PC-3 (cell line): Measurements from ENCODE around the gene TIAM1. TPM values are rescaled to one million over a fixed set of nuclear protein-coding genes. Genes with fewer than 3 reads are reported as not detected.

Experiments used
- ATAC-seq: fragments of 200-7000 bp; cut with Tn5 transposase; 2 replicates; pipeline ENCODE4 v1.9.1; 2020; ENCODE audit warnings: mild to moderate bottlenecking, moderate library complexity
- BruUV-seq: library from RNA; stranded (reverse); fragments of 400-500 nt; replicated peaks from 2 replicates; lab custom pipeline; 2021; lab: Mats Ljungman, UMichigan
- CTCF ChIA-PET: fragments of 300-600 bp; sonication (Branson Sonifier 250); formaldehyde crosslinking; loops from one replicate; lab custom pipeline; 2022; ENCODE audit warnings: antibody characterized with exemption; lab: Charles Lee
- POLR2A ChIA-PET: fragments of 300-600 bp; sonication (Branson Sonifier 250); formaldehyde crosslinking; loops from one replicate; lab custom pipeline; 2022; ENCODE audit warnings: antibody characterized with exemption; ENCODE audit not compliant: unreplicated experiment; lab: Charles Lee
- DNase-seq: peaks from one replicate; pipeline ENCODE4 v3.0.0-alpha.2; 2015
- H2AFZ ChIP-seq: fragments of 300-600 bp; sonication (generic); 2 replicates; pipeline ENCODE4 v1.6.0; 2016; ENCODE audit warnings: antibody characterized with exemption, low read length
- H3F3A ChIP-seq: fragments of 300-600 bp; sonication (generic); one replicate; pipeline ENCODE4 v1.6.0; 2017; ENCODE audit warnings: antibody characterized with exemption, low read length, control low read depth, mild to moderate bottlenecking; ENCODE audit not compliant: unreplicated experiment
- H3K27ac ChIP-seq: fragments of 300-600 bp; sonication (generic); 2 replicates; pipeline ENCODE4 v1.5.1; 2016; ENCODE audit warnings: mild to moderate bottlenecking, low read length
- H3K27me3 ChIP-seq: fragments of 300-600 bp; sonication (generic); 2 replicates; pipeline ENCODE4 v1.6.1; 2016; ENCODE audit warnings: low read length, mixed read lengths
- H3K36me3 ChIP-seq: fragments of 300-600 bp; sonication (generic); 2 replicates; pipeline ENCODE4 v1.6.1; 2016; ENCODE audit warnings: low read depth, mixed run types, low read length, mixed read lengths
- H3K4me1 ChIP-seq: fragments of 300-600 bp; sonication (generic); 2 replicates; pipeline ENCODE4 v1.5.1; 2016; ENCODE audit warnings: low read length; ENCODE audit not compliant: insufficient read depth
- H3K4me2 ChIP-seq: fragments of 300-600 bp; sonication (generic); 2 replicates; pipeline ENCODE4 v1.6.0; 2016; ENCODE audit warnings: low read length
- H3K4me3 ChIP-seq: fragments of 300-600 bp; sonication (generic); 2 replicates; pipeline ENCODE4 v1.5.1; 2016; ENCODE audit warnings: mild to moderate bottlenecking, low read length, mixed read lengths
- H3K79me2 ChIP-seq: fragments of 300-600 bp; sonication (generic); 2 replicates; pipeline ENCODE4 v1.6.1; 2017; ENCODE audit warnings: low read length, mixed read lengths
- H3K9ac ChIP-seq: fragments of 300-600 bp; sonication (generic); 2 replicates; pipeline ENCODE4 v1.6.0; 2016; ENCODE audit warnings: mild to moderate bottlenecking, low read length
- H3K9me2 ChIP-seq: fragments of 300-600 bp; sonication (generic); replicated peaks from 2 replicates; pipeline ENCODE4 v1.6.1; 2016; ENCODE audit warnings: mixed run types, low read length, mixed read lengths
- H3K9me3 ChIP-seq: fragments of 300-600 bp; sonication (generic); 2 replicates; pipeline ENCODE4 v1.6.1; 2016; ENCODE audit warnings: low read length, mixed read lengths
- H4K20me1 ChIP-seq: fragments of 300-600 bp; sonication (generic); 2 replicates; pipeline ENCODE4 v1.6.1; 2016; ENCODE audit warnings: low read length, mixed read lengths
- EZH2 ChIP-seq: fragments of 300-600 bp; sonication (generic); IDR thresholded peaks from one replicate; pipeline ENCODE4 v1.6.1; 2017; ENCODE audit warnings: antibody characterized with exemption, mild to moderate bottlenecking, low read length; ENCODE audit not compliant: unreplicated experiment
- EZH2phosphoT487 ChIP-seq: fragments of 300-600 bp; sonication (generic); IDR thresholded peaks from 2 replicates; pipeline ENCODE4 v1.6.1; 2018; ENCODE audit warnings: mild to moderate bottlenecking, antibody characterized with exemption, low read length, borderline replicate concordance
- intact Hi-C: fragments of 100-400 bp; cut with micrococcal nuclease; formaldehyde crosslinking; loops from 2 replicates; pipeline ENCODE4 v1.9.0; 2023
- total RNA-seq: library from RNA; depleted of rRNA; stranded (reverse); fragments of >200 nt; gene quantifications from 2 replicates; pipeline ENCODE4 v1.2.3, GENCODE V29; 2014
- TF ChIP-seq, protein P1 (sequence below): fragments of 300-600 bp; sonication (generic); conservative IDR thresholded peaks from 2 replicates; pipeline ENCODE4 v1.5.1; 2017; ENCODE audit warnings: antibody characterized with exemption, low read depth, mild to moderate bottlenecking, low read length

The TIAM1 gene
- total RNA-seq, 1 experiment from 2014 or later: 19.1 TPM

DNA sequence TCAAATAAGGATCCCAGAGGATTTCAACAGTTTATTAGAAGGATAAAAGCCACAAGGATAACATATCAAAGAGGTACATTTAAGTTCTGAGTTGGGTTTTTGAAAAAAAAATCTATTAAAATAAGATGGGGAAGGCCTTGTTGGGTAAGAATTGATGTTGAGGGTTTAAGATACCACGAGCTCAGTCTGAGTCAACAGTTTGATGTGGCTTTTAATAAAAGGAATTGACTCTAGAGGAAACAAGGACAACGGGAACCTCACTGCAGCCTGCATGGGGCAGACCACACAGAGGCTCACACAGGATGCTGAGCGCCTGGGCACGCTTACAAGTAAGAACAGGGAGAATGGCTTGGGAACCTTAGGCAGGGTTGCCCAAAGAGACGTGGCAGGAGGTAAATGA lies 107.5 kb downstream of the TIAM1 start:
- BruUV-seq: no TSS peak
- Histone ChIP-seq H3K4me2 (peak overlapping the region; percentile 29), H3F3A (no peaks in the 10 kb centered on the region), H3K27me3 (no peaks in the 10 kb centered on the region), H3K36me3 (peaks cover 5% of the 10 kb centered on the region; the same call in 1 of the 2 replicates), H3K9me3 (no peaks in the 10 kb centered on the region), H3K9me2 (no peaks in the 10 kb centered on the region), H3K27ac (peak overlapping the region; percentile 45), H3K4me1 (peaks cover 18% of the 10 kb centered on the region), H3K9ac (no peak overlapping the region), H3K4me3 (no peak overlapping the region), H3K79me2 (no peaks in the 10 kb centered on the region), H4K20me1 (no peaks in the 10 kb centered on the region), H2AFZ (no peak overlapping the region)
- ATAC-seq (peak; percentile 42), DNase-seq (peak; percentile 33)
- TF ChIP-seq EZH2phosphoT487: no peak
- TF ChIP-seq EZH2: no peak
- TF ChIP-seq, protein P1, sequence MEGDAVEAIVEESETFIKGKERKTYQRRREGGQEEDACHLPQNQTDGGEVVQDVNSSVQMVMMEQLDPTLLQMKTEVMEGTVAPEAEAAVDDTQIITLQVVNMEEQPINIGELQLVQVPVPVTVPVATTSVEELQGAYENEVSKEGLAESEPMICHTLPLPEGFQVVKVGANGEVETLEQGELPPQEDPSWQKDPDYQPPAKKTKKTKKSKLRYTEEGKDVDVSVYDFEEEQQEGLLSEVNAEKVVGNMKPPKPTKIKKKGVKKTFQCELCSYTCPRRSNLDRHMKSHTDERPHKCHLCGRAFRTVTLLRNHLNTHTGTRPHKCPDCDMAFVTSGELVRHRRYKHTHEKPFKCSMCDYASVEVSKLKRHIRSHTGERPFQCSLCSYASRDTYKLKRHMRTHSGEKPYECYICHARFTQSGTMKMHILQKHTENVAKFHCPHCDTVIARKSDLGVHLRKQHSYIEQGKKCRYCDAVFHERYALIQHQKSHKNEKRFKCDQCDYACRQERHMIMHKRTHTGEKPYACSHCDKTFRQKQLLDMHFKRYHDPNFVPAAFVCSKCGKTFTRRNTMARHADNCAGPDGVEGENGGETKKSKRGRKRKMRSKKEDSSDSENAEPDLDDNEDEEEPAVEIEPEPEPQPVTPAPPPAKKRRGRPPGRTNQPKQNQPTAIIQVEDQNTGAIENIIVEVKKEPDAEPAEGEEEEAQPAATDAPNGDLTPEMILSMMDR: no peak
- intact Hi-C loops: no loop called here
- ChIA-PET CTCF (interaction anchor here (0.9 kb wide), 1 partner anchor 111 kb away, joined by 6 read pairs; no protein-coding TSS in a partner anchor), POLR2A (no interaction called here)

GRCh38 chr21:31235671-31236450 lies 108.2 kb downstream of the TIAM1 start:
- ChIA-PET POLR2A (no interaction called here), CTCF (interaction anchor here (0.9 kb wide), 1 partner anchor 112 kb away, joined by 6 read pairs; no protein-coding TSS in a partner anchor)
- H3K9me3 ChIP-seq: no peaks in the 10 kb centered on the region
- H3K36me3 ChIP-seq: peaks cover 5% of the 10 kb centered on the region; the same call in 1 of the 2 replicates
- ATAC-seq (peak; percentile 93), DNase-seq (peak; percentile 84)
- H3K4me3 ChIP-seq: no peak overlapping the region
- no peak overlapping the region for H2AFZ ChIP-seq
- no TSS peak for BruUV-seq
- no peak for TF ChIP-seq EZH2phosphoT487
- TF ChIP-seq EZH2: no peak
- TF ChIP-seq, protein P1: no peak
- peak overlapping the region; percentile 45 for H3K27ac ChIP-seq
- H3K79me2 ChIP-seq: no peaks in the 10 kb centered on the region
- H3F3A ChIP-seq: no peaks in the 10 kb centered on the region
- no peaks in the 10 kb centered on the region for H3K9me2 ChIP-seq
- intact Hi-C loops: no loop called here
- H3K27me3 ChIP-seq: no peaks in the 10 kb centered on the region
- no peaks in the 10 kb centered on the region for H4K20me1 ChIP-seq
- peak overlapping the region; percentile 29 for H3K4me2 ChIP-seq
- peaks cover 18% of the 10 kb centered on the region for H3K4me1 ChIP-seq
- no peak overlapping the region for H3K9ac ChIP-seq

DNA sequence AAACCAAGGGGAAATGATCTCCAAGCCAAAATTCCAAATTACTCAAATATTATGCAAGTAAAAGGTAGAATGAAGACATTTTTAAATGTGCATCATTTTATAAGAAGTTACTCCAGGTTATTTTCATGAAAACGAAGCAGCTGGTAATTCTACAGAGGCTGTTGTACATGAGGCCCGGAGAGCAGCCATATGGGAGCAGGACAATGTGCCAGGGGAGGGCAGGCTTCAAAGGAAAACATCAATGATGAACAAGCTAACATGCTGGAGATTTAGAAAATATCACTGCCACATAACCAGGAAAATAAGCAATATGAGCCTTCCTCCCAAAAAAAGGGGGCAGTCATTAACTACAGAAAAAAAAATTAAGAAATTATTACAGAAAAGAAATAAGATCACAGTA lies 109.1 kb downstream of the TIAM1 start:
- ChIA-PET POLR2A (interaction anchor here (0.6 kb wide), 1 partner anchor 302 kb away, joined by 3 read pairs; no protein-coding TSS in a partner anchor), CTCF (no interaction called here)
- Histone ChIP-seq H3K36me3 (no peaks in the 10 kb centered on the region), H3K9me2 (no peaks in the 10 kb centered on the region), H3K4me1 (peaks cover 18% of the 10 kb centered on the region), H3K27ac (no peak overlapping the region), H3K4me3 (no peak overlapping the region), H3K9me3 (no peaks in the 10 kb centered on the region), H4K20me1 (no peaks in the 10 kb centered on the region), H3K9ac (no peak overlapping the region), H3F3A (no peaks in the 10 kb centered on the region), H3K79me2 (no peaks in the 10 kb centered on the region), H2AFZ (no peak overlapping the region), H3K4me2 (no peak overlapping the region), H3K27me3 (no peaks in the 10 kb centered on the region)
- TF ChIP-seq EZH2: no peak
- TF ChIP-seq, protein P1: no peak
- TF ChIP-seq EZH2phosphoT487: no peak
- intact Hi-C loops: no loop called here
- ATAC-seq: no peak
- DNase-seq: no peak
- no TSS peak for BruUV-seq
